Activated CD4-positive, alpha-beta T cell treated with anti-CD3 and anti-CD28 coated beads for 4 hours (primary cell): Measurements from ENCODE around the gene SPATA6.
"Not testable (repeated sequence)": the region's sequence is repeated elsewhere in the genome, so short reads cannot be mapped to it uniquely, and the experiment has no call there.

Experiments
- DNase-seq, 2 donors: peaks; one replicate each; pipeline ENCODE4 v3.0.0-alpha.2; 2020

The SPATA6 gene

GRCh38 chr1:48471691-48472576 is at the start of gene SPATA6:
Gene SPATA6 (minus strand): TSS chr1:48472204. CDS start chr1:48472008, 196 bp downstream.
- peak; percentile 91 to 95 for DNase-seq

GRCh38 chr1:48519896-48520295 is 47.9 kb upstream of the SPATA6 start:
- DNase-seq = not testable (repeated sequence)

GRCh38 chr1:48506870-48507269 is 34.9 kb upstream of the SPATA6 start:
- DNase-seq = no peak

GRCh38 chr1:48500541-48501450 is 28.8 kb upstream of the SPATA6 start:
- DNase-seq = no peak

GRCh38 chr1:48499211-48499735 is 27.3 kb upstream of the SPATA6 start:
- no peak for DNase-seq

GRCh38 chr1:48498096-48498791 is 26.2 kb upstream of the SPATA6 start:
- DNase-seq = peak; percentile 54 to 66

GRCh38 chr1:48495911-48496310 is 23.9 kb upstream of the SPATA6 start:
- DNase-seq = no peak

GRCh38 chr1:48495166-48495565 is 23.2 kb upstream of the SPATA6 start:
- DNase-seq = no peak

GRCh38 chr1:48493970-48494769 is 22.2 kb upstream of the SPATA6 start:
- no peak for DNase-seq

GRCh38 chr1:48493041-48493440 is 21.0 kb upstream of the SPATA6 start:
- no peak for DNase-seq

- no peak for DNase-seq
These were observed 20.4 kb upstream of the SPATA6 start for GRCh38 chr1:48492392-48492791.

- DNase-seq = no peak
These were observed 16.7 kb upstream of the SPATA6 start for GRCh38 chr1:48488721-48489120.

- no peak for DNase-seq
These were observed 8.5 kb upstream of the SPATA6 start for GRCh38 chr1:48480504-48480903.

GRCh38 chr1:48480023-48480422 is 8.0 kb upstream of the SPATA6 start:
- DNase-seq = not testable (repeated sequence)

- no peak for DNase-seq
These were observed 634 bp upstream of the SPATA6 start for GRCh38 chr1:48472638-48473037.

- DNase-seq = no peak
These were observed 884 bp downstream of the SPATA6 start for GRCh38 chr1:48470950-48471690.

- DNase-seq = no peak
These were observed 1.5 kb downstream of the SPATA6 start for GRCh38 chr1:48470481-48470855.

- DNase-seq = no peak
These were observed 2.2 kb downstream of the SPATA6 start for GRCh38 chr1:48469616-48470480.

- DNase-seq = no peak
These were observed 5.4 kb downstream of the SPATA6 start for GRCh38 chr1:48466594-48466993.

GRCh38 chr1:48462716-48463302 is 9.2 kb downstream of the SPATA6 start:
- no peak for DNase-seq
